Stimulated activated CD4-positive, alpha-beta T cell treated with anti-CD3 and anti-CD28 coated beads, TNF-alpha, amount 100 ng/mL, for 24 hours (primary cell): ENCODE data around the gene CCNQ.

Experiments used
- DNase-seq, 3 experiments: peaks; one replicate each; pipeline ENCODE4 v3.0.0-alpha.2; 2020; ENCODE audit warnings: low read depth in 3 of 3

The CCNQ gene

DNA sequence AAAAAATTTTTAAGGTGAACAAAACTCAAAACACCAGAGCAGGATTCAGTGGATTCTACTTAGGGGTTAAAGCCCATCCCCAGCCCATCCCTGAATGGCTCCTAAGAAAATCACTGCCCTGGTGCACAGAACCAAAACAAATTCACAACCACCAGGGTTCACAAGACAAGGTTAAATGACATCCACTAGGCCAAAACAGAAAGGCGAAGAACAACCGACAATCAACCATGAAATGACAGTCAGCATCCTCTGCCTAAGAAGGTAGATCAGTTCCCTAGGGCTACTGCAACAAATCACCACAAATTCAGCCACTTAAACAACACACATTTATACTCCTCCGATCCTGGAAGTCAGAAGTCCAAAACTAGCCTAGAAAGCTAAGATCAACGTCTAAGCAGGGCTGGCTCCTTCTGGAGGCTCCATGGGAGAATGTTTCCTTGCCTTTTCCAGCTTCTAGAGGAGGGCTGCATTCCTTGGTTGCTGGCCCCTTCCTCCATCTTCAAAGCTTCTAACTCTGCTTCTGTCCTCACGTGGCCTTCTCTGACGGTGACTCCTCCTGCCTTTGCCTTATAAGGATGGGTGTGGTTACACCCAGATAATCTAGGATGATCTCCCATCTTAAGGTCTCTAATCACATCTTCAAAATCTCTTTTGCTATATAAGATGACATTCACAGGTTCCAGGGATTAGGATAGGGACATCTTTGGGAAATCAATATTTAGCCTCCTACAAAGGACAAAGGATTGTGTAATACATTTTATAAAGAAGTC, 1.8 kb downstream of the CCNQ start:
- DNase-seq: no peak

DNA sequence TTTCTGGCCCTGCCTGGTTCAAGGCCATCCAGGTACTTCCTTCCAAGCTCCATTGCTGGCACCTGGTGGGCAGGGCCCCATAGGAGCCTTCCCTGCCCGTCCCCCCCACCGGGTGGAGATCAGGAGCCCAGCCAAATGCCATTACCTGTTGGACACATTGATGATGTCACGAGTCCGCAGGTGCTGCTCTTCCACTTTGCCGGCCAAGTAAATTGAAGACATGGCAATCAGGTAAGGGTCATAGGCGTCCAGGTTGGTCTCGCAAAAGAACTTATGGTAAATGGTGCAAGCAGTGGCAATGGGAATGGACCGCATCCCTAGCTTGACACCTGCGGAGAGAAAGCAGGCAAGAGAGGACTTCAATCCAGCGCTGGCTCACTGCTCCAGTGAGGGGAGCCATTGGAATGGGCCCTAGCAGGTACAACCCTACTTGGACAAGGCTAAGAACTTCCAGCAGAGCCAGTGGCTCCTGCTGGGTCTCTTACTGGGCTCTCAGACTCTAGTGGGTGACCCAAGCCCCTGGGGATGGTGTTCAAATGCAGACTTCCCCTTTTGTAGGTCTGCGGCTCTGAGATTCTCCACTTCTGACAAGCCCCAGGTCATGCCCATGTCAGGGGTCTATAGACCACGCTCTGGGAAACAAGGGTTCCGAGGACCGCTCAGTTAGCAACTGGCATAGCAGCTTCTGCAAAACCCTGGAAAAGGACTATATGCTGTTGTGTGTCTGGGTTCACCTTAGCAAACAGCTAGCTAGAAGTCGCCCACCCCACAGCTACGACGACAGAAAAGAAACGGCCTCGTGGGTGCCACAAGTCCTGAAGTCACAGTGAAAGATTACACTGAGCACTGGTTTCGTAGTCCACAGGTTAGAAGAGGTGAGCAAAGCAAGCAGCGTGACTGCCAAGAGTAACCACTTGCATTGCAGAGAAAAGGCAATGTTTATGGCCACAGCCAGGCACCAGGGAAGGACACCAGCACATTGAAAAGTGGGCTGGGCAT, 2.8 kb downstream of the CCNQ start:
- DNase-seq: no peak

DNA sequence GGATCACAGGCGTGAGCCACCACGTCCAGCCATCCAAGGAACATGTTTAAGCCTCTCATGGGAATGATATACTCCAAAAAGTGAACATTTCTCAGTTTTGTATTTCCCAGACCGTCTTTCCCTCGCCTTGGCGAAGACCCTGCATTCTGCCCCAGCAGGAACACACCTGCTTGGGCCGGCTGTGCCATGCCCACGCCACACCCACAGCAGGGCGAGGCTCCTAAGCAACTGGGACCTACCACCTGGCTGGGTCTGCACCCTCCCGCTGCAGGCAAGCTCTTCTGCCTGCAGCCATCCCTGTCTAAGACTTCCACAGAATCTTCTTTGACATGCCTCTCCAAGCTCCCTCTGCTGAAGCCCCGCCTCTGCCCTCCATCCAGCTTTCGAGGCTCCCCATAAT, 3.6 kb downstream of the CCNQ start:
- no peak for DNase-seq

DNA sequence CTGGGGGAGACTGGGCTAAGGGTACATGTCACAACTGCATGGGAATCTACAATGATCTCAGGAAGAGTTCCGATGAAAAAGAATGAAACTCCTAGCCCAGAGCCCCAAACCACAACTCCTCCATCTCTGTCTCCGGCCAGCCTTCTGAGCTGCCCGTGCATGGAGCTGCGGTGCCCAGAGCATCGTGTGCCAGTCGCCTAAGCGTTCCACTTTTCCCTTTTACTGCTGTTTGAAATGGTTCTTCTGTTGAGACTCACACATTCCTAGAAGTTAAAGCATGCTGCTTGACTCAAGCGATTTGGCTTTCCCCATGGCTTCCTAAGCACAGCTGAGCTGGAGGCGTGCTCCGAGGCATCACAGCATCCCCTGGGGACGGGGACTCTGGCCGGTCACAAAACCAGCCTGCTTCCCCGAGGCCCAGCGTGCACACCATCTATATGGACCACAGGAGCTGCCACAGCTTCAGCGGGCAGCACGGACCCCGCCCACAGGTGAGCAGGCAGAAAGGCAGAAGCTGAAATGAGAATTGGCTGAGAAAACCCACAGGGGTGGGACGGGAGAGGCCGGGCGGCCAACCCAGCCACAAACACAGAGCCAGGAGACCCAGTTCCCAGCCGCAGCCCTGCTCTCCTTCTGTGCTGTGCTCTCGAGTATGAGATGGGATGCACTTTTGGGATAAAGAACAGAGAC, 5.0 kb downstream of the CCNQ start:
- DNase-seq: no peak

DNA sequence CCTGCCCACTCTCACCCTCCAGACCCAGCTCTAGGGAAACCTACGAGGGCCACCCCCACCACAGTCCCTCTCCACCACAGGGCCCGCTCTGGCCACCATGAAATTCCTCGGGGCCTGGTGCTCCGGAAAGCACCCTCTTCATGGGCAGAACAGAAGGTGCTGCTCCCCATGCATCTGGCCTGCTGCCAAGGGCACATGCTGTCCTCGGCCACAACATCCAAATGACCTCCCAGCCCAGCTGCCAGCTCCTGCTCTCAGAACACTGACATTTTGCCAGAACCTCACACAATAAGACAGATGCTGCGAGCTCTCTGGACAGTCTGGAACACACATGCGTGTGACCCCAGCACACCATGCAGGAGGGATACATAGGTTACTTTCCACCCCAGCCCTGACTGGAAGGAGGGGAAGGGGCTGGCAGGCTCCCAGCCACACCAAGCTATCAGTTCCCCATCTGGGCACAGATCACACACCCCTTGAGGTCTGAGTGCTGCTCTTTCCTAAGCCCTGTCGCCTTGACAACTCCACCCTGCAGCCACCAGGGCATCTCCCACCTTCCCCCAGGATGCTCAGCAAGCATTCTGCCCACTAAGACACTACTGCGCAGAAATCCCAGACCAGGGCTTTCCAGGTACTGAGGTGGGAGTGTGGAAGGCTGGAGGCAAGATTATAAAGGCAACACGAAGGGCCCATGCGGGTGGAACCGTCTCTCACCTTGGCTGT, 5.8 kb downstream of the CCNQ start:
- DNase-seq: no peak

DNA sequence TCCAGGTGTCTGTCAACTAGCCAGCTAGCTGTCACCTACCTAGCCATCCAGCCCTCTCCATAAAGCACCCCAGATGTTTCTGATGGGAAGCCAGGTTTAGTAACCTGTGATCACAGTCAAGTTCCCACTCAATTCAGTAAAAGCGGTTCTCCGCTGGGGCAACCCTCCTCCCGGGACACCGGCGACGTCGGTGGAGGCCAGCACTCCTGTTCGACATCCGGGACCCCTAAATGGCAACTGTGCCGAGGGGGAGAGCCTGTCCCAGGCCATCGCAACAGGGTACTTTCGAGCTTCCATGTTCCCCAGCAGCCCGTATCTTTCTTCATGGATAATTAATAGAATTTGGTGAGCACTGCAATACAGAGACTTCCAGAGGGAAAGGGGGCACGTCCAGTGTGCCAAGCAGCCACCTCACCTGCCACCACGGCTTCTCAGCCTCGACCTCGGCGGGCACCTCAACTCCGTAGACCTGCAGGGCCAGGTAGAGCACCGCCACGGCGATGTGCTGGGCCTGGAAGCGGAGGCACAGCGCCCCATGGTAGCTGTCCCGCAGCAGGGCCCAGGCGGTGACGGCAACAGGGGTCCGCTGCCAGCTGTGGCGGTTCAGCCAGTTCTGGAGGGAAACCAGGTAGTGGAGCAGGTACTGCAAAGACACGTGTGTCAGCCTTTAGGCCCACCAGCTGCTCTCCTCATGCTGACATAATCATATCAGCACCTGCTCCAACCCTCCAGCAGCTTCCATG, 6.7 kb downstream of the CCNQ start:
- no peak for DNase-seq

DNA sequence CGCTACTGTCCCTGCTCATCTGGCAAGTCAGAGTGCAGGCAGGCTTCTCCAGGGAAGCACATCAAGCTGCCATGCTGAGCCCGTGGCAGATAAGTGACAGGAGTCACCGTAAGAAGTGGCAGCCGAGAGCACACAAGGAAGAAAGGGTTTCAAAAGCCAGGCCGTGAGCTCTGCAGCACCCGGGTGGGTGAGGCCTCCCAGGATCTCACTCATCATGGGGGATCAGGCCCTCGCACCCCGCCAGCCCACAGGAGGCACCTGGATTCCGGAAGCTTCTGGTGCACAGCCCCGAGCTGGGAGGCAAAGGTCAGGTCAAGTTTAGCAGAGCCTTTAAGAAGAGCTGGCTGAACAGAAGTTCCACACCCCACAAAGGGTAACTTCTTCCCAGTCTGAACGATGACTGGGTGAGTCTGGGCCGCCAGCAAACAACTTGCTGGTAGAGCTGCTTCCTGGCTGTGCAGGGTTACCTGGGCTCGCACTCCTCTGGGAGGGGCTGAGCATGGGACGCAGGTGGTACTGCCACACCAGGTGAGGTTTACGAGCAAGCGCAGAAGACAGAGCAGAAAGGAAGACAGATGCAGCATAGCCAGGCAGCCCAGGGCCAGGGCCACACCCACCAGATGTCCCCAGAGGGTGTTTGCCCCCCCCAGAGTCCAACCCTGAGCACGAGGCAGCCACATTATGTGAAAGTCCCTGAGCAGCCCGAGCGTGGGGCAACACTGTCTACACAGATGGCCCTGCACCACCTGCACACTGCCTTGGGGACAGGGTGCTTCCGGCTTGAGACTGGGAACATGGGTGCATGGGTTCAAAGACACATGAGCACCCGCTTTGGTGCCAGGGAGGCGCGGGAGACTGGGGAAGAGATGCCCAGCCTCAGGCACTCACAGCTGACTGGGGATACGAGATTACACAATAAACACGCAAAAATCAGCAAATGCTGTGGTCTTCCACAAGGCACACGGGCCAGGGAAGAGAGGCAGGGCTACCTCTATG, 7.7 kb downstream of the CCNQ start:
- DNase-seq: no peak

DNA sequence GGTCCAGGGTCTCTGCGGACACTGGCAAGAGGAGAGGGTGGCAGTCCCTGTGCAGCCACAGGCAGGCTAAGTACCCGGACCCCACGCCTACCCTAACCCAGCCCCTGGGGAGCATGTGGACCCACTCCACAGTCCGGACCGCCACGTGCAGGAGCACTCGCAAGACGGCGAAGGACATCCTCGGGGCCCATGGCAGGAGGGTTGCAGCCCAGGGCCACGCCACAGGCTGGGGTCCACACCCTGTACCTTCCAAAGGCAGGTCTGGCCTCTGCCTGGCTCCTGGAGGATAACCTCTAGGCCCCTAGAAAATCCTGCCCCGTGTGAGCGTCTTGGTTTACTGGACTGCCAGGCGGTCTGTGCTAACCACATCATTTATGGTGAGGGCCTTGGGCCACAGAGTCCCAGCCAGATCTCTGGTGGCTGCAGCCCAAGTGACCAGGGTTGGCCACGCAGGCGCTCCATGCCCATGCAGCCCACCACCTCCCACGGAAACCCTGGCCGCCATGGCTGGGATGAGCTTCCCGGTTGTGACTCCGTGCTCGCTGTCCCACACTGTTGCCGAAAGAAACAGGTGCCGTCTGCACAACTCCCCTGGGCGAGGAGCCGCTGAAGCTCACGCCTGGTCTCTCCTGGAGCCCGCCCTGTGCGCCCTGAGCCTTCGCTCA, 10.0 kb downstream of the CCNQ start:
- DNase-seq: no peak

DNA sequence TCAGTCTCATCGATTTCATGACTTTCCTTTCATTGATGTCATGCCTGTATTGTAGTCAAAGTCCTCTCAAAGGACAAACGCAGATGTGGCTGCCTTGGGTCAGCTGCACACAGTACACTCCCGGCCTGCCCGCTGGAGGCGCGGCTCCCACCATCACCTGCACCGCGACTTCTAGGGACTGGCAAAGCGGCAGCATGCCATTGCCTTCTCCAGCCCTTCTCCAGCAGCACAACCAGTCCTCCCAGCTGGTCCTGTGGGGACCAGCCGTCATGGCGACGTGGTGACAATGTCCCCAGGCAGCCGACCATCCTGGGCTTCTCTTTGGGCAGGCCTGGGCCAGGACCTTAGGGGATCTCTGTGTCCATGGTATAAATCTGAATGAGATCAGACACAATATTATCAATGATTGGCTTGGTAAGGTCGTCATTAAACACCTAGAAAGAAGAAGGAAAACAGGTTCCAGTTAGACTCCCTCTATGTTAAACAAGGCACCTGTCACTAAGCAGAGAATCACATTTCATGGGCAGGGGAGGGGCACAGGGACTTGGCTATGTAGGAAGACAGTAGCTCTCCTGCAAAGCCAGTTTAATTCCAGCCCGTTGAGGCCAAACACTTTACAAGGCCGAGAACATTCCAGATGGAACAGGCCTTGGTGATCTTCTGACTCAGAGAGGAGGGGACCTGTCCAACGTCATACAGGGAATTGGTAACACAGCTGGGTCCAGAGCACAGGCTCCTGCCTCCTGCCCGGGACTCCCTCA, 10.7 kb downstream of the CCNQ start:
- DNase-seq: no peak

DNA sequence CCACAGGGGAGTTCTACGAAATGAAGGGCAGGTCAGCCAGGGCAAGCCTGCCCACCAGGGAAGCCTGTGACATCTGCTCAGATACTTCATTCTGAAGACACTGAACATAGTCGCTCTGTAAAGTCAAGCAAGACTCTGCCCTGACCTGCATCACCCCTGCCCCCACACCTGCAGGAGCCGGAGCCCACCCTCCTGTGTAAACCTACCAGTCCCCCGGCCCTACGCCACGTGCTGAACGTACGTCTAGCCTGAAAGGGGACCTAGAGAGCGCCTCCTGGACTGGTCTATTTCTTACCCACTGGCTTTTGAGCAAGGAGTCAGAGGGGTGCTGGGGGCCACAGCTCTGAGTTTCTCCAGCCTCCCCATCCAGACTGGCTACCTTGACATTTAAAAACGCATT, 11.6 kb downstream of the CCNQ start:
- DNase-seq: no peak

DNA sequence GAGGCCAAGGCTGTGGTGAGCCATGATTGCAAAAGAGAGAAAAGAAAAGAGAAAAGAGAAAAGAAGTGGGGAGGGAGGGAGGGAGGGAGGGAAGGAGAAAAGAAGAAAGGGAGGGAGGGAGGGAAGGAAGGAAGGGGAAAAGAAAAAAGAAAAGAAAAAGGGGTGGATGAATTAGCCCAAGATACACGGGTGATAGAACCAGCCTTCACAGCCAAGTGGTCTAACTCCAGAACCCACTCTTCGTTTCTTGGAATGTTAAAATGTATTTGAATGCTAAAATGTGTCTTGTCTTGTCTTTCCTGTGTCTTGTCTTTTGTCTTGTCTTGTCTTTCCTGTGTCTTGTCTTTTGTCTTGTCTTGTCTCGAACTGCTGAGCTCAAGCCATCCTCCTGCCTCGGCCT, 13.1 kb downstream of the CCNQ start:
- DNase-seq: no peak

DNA sequence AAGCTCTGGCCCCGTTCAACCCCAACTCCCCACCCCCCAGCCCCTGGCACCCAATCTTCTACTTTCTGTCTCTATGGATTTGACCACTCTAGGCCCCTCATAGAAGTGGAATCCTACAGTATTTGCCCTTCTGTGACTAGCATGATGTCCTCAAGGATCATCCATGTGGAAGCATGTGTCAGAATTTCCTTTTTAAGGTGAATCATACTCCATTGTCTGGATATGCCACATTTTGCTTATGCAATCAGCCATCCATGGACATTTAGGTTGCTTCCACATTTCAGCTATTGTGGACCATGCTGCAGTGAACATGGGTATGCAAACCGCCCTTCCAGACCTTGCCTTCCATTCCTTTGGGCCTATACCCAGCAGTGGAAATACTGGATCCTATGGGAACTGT, 15.5 kb downstream of the CCNQ start:
- no peak for DNase-seq

DNA sequence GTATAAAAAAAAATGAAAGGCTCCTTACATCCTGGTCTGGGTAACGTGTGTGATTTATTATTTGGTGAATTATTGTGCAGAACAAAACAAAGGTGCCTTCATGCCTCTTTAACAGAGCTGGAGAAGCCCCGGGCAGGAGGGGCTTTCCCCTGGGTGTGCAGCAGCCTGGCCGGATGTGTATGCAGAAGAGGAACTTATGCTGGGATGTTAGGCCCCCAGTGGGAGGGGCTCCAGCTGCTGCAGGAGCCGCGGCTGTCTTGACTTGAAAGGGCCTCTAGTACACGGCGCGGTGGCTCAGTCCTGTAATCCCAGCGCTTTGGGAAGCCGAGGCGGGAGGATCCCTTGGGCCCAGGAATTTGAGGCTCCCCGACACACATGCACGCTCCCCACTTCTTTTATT, 16.0 kb downstream of the CCNQ start:
- DNase-seq: peak; percentile 38 to 65 (median 43)

DNA sequence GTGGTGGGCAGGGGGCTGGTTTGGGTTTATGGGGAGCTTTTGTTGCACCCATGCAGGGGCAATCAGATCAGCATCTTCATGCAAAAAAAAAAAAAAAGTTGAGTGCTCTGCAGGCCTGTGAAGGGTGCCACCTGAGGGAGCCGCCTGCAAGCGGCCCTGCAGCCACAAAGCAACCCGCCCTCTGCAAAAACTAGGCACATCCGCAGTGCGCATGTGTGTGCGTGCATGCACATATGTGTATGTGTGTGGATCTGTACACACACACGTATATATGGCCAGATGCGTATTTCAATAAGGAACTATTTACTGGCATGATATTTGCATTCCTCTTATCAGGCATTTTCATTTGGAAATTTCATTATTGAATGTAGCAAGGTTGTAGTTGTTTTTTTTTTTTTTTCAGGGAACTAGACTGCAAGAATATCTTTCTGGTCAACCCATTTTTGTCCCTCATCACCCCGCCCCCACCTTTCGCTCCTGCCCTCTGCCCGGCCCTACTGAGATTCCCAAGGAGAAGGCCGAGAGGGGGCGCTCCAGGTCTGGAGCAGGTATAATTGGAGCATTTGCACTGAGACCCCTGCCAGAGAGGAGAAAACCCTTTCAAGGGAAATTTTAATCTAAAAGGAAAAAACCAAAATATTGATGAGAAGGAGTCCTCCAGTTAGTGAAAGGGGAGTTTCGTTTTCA, 18.1 kb downstream of the CCNQ start:
- DNase-seq: no peak

DNA sequence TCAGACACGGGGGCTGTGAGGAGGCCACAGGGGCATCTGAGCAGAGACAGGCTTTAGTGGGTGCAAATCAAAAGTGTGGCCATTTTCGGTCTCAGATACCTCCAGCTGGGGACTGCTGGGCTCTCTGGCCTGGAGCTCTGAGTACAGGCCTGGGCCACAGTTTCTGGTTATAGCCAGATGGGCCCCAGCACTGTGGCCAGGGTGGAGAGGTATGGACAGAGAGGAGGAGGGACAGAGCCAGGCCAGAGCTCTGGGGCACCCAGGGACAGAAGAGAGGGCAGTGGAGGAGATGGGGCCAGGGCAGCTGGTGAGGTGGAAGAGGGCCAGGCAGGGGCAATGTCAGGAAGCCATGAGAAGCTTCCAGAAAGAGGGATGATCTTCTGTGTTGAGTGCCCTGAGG, 20.1 kb downstream of the CCNQ start:
- no peak for DNase-seq

DNA sequence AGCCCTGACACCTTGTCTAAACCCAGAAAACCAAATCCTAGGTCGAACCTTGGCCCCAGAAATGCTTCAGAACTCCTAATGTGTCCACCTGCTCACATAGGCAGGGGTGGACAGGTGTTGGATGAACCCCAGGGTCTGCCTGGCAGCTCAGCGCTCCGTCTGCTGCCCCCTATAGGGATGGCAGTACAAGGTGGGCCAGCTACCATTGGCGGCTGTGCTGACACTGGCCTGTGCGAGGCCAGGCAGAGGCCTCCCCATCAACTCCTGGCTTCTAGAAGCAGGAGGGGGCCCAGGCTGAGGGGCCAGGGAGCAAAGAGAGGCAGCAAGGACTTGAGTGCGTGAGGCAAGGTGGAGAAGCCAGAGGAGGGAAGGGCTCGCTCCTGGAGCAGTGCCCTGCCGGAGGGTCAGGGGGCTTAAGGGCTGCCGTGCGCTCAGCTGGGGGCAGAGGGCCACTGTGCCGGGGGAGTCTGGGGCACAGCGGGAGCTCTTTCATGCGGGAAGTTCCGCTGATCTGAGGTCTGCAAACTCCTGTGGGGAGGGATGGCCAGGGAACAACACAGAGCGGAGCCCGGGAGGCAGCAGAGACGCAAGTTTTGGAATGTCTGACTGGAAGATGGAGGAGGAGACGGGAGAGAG, 20.6 kb downstream of the CCNQ start:
- no peak for DNase-seq

DNA sequence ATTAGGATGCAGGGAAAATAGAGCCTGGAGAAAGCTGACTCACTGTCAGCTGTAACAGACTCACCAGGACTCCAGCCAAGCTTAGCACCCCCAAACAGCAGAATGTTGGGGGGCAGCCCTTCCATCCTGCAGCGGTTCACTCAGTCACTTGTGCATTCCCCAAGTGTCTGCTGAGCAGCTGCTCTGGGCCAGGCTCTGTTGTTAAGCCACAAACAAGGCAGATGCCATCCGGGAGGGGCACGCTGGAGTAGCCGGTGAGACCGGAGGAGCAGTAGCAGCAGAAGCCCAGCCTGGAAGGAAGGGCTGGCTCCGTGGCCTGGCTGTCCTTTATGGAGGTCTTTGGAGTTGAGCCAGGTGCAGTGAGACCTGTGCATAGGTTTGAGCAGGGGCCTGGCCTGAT, 22.0 kb downstream of the CCNQ start:
- DNase-seq: no peak
